Keratinocyte (primary cell): ENCODE results near the gene NVL. TPM values are rescaled to one million over a fixed set of nuclear protein-coding genes. Genes with fewer than 3 reads are reported as not detected.

Experiments used
- DNase-seq: peaks from one replicate; pipeline ENCODE4 v3.0.0-alpha.2; 2011; ENCODE audit warnings: low read depth, missing footprints, low spot score
- FAIRE-seq: peaks from 2 replicates; lab custom pipeline; 2011; peaks lifted over from hg19 to GRCh38; lab: Jason Lieb, UNC
- H2AFZ ChIP-seq: 2 replicates; pipeline ENCODE4 v1.6.0; 2012; ENCODE audit warnings: low read length, control low read depth, inconsistent platforms; ENCODE audit not compliant: control insufficient read depth
- H3K27ac ChIP-seq: 2 replicates; pipeline ENCODE4 v1.5.1; 2011; ENCODE audit warnings: low read length; ENCODE audit not compliant: control insufficient read depth, insufficient read depth
- H3K27me3 ChIP-seq: 3 replicates; pipeline ENCODE4 v1.6.0; 2011; ENCODE audit warnings: low read length; ENCODE audit not compliant: control insufficient read depth, insufficient read depth; ENCODE audit errors: extremely low read depth
- H3K36me3 ChIP-seq, 2 experiments: 2 replicates in 1 of 2; 3 replicates in 1 of 2; pipeline ENCODE4 v1.5.1; 2011; ENCODE audit warnings: low read length in 2 of 2, mild to moderate bottlenecking in 1 of 2; ENCODE audit not compliant: control insufficient read depth in 2 of 2, insufficient read depth in 2 of 2; ENCODE audit errors: extremely low read depth in 1 of 2
- H3K4me1 ChIP-seq: 3 replicates; pipeline ENCODE4 v1.5.1; 2011; ENCODE audit warnings: low read length; ENCODE audit not compliant: control insufficient read depth, insufficient read depth; ENCODE audit errors: extremely low read depth
- H3K4me2 ChIP-seq: 3 replicates; pipeline ENCODE4 v1.6.0; 2011; ENCODE audit warnings: low read depth, low read length; ENCODE audit not compliant: control insufficient read depth, insufficient read depth; ENCODE audit errors: extremely low read depth
- H3K4me3 ChIP-seq, 3 experiments: fragments of 200-600 bp in 1 of 3; sonication (generic) in 1 of 3; 2 replicates in 2 of 3; 3 replicates in 1 of 3; pipeline ENCODE4 v1.5.1; 2011 to 2016; ENCODE audit warnings: low read length in 3 of 3, mild to moderate bottlenecking in 3 of 3, control low read depth in 2 of 3, inconsistent platforms in 1 of 3, low read depth in 1 of 3, mixed read lengths in 1 of 3, mixed run types in 1 of 3, moderate library complexity in 1 of 3; ENCODE audit not compliant: control insufficient read depth in 2 of 3, insufficient read depth in 2 of 3; ENCODE audit errors: extremely low read depth in 1 of 3
- H3K79me2 ChIP-seq: 2 replicates; pipeline ENCODE4 v1.6.0; 2012; ENCODE audit warnings: low read length; ENCODE audit not compliant: control insufficient read depth, insufficient read depth
- H3K9ac ChIP-seq: 3 replicates; pipeline ENCODE4 v1.6.0; 2011; ENCODE audit warnings: low read length; ENCODE audit not compliant: control insufficient read depth, insufficient read depth; ENCODE audit errors: extremely low read depth
- H3K9me1 ChIP-seq: 3 replicates; pipeline ENCODE4 v1.6.0; 2011; ENCODE audit warnings: low read length; ENCODE audit not compliant: control insufficient read depth, insufficient read depth; ENCODE audit errors: extremely low read depth
- H3K9me3 ChIP-seq: 2 replicates; pipeline ENCODE4 v1.5.1; 2012; ENCODE audit warnings: low read depth, low read length; ENCODE audit not compliant: control insufficient read depth
- H4K20me1 ChIP-seq: 3 replicates; pipeline ENCODE4 v1.6.0; 2011; ENCODE audit warnings: low read length; ENCODE audit not compliant: control insufficient read depth, insufficient read depth; ENCODE audit errors: extremely low read depth
- CTCF ChIP-seq, 3 experiments: IDR thresholded peaks in 1 of 3; conservative IDR thresholded peaks in 1 of 3; optimal IDR thresholded peaks in 1 of 3; 2 replicates in 2 of 3; 3 replicates in 1 of 3; pipeline versions ENCODE3 to v1.5.1; 2011; ENCODE audit warnings: low read length in 3 of 3, mild to moderate bottlenecking in 3 of 3, moderate library complexity in 2 of 3, control low read depth in 1 of 3, inconsistent platforms in 1 of 3; ENCODE audit not compliant: insufficient read depth in 2 of 3; ENCODE audit errors: extremely low read depth in 1 of 3
- EZH2 ChIP-seq: IDR thresholded peaks from one replicate; pipeline ENCODE4 v1.6.1; 2012; ENCODE audit warnings: inconsistent platforms, mild to moderate bottlenecking, low read length, moderate library complexity
- dilution Hi-C: fragments of 300-500 bp; cut with MboI; formaldehyde crosslinking; loops from one replicate; pipeline ENCODE4 v1.7.0; 2020; ENCODE audit warnings: low sequenced_read_pairs; ENCODE audit not compliant: extremely low pct_ligation_motif_present
- polyA plus RNA-seq, 5 experiments: library from polyadenylated mRNA; depleted of rRNA in 3 of 5; stranded (reverse) in 3 of 5; stranded (forward) in 1 of 5; unstranded in 1 of 5; fragments of >200 nt; gene quantifications; 1 replicate in 1 of 5; 2 replicates in 3 of 5; 3 replicates in 1 of 5; pipeline versions ENCODE4 v1.2.1 to v1.2.3, GENCODE V29; 2011 to 2012; ENCODE audit warnings: missing spikeins in 2 of 5, low read depth in 1 of 5, low replicate concordance in 1 of 5

The NVL gene
- polyA plus RNA-seq, 1 donor (not counting 4 experiments of a cell fraction or from before 2014, with no cell fraction given), result 24.9 TPM

GRCh38 chr1:224266915-224267856 lies 62.8 kb downstream of the NVL start:
- Histone ChIP-seq H2AFZ (no peak overlapping the region), H4K20me1 (no peaks in the 10 kb centered on the region), H3K9ac (no peak overlapping the region), H3K9me1 (no peaks in the 10 kb centered on the region), H3K27me3 (no peaks in the 10 kb centered on the region), H3K36me3 (peaks cover 1 to 3% of the 10 kb centered on the region in 2 experiments), H3K27ac (no peak overlapping the region), H3K4me2 (no peak overlapping the region), H3K79me2 (no peaks in the 10 kb centered on the region), H3K4me3 (no peak overlapping the region), H3K9me3 (no peaks in the 10 kb centered on the region), H3K4me1 (peaks cover 16% of the 10 kb centered on the region)
- FAIRE-seq (peak; percentile 26), DNase-seq (no peak)
- TF ChIP-seq CTCF (optimal IDR thresholded peaks at IDR 0.05 in 1 of 3, IDR thresholded peaks at IDR 0.05 in 1 of 3, conservative IDR thresholded peaks at IDR 0.05 in 1 of 3; ENCODE audit: extremely low read depth in 1 of 3, insufficient read depth in 2 of 3, low read length in 3 of 3) (no peak), EZH2 (no peak)
- dilution Hi-C loops, result no loop called here

GRCh38 chr1:224266105-224266914 lies 63.7 kb downstream of the NVL start:
- Histone ChIP-seq H3K4me1 (peaks cover 16% of the 10 kb centered on the region), H3K9ac (no peak overlapping the region), H3K4me3 (no peak overlapping the region), H2AFZ (no peak overlapping the region), H3K79me2 (no peaks in the 10 kb centered on the region), H3K9me3 (no peaks in the 10 kb centered on the region), H3K4me2 (no peak overlapping the region), H3K27ac (peak overlapping the region; percentile 17), H3K36me3 (peaks cover 1 to 3% of the 10 kb centered on the region in 2 experiments), H3K27me3 (no peaks in the 10 kb centered on the region), H3K9me1 (no peaks in the 10 kb centered on the region), H4K20me1 (no peaks in the 10 kb centered on the region)
- FAIRE-seq (no peak), DNase-seq (no peak)
- dilution Hi-C loops, result no loop called here
- no peak for TF ChIP-seq EZH2
- no peak for TF ChIP-seq CTCF (optimal IDR thresholded peaks at IDR 0.05 in 1 of 3, IDR thresholded peaks at IDR 0.05 in 1 of 3, conservative IDR thresholded peaks at IDR 0.05 in 1 of 3; ENCODE audit: extremely low read depth in 1 of 3, insufficient read depth in 2 of 3, low read length in 3 of 3)
